RWPE1 (cell line): Measurements from ENCODE around the gene MICAL3.

Experiments used
- CTCF ChIA-PET: fragments of 350-600 bp; sonication (Branson Sonifier 250); formaldehyde crosslinking; extraction: SDS; loops from one replicate; lab custom pipeline; 2021; lab: Yijun Ruan, JAX
- POLR2A ChIA-PET: fragments of 400-600 bp; formaldehyde crosslinking; extraction: SDS; loops from one replicate; lab custom pipeline; 2020; ENCODE audit warnings: antibody characterized with exemption; ENCODE audit not compliant: low non-redundant PET; lab: Yijun Ruan, JAX
- DNase-seq: peaks from one replicate; pipeline ENCODE4 v3.0.0; 2012; ENCODE audit warnings: low spot score
- H3K27ac ChIP-seq: fragments of 450-650 bp; 2 replicates; pipeline ENCODE4 v1.5.1; 2017
- CTCF ChIP-seq: fragments of 450-650 bp; conservative IDR thresholded peaks from 2 replicates; pipeline ENCODE4 v1.5.1; 2017; ENCODE audit warnings: low read depth, mild to moderate bottlenecking

Gene MICAL3

GRCh38 chr22:17795661-17796548 is 228.5 kb downstream of the MICAL3 start:
- ChIA-PET CTCF (interaction anchor here (0.5 kb wide), 1 partner anchor 53 kb away, joined by 3 read pairs; no protein-coding TSS in a partner anchor), POLR2A (no interaction called here)
- TF ChIP-seq CTCF: no peak
- DNase-seq: no peak
- no peak overlapping the region for H3K27ac ChIP-seq

- ChIA-PET POLR2A (no interaction called here), CTCF (interaction anchor here (0.6 kb wide), 1 partner anchor 222 kb away, joined by 3 read pairs; no protein-coding TSS in a partner anchor)
- no peak overlapping the region for H3K27ac ChIP-seq
- DNase-seq: no peak
- no peak for TF ChIP-seq CTCF
These were observed 229.4 kb downstream of the MICAL3 start for GRCh38 chr22:17794726-17795542.

GRCh38 chr22:17792854-17793434 is 231.4 kb downstream of the MICAL3 start:
- no peak for DNase-seq
- CTCF ChIA-PET: no interaction called here
- H3K27ac ChIP-seq: no peak overlapping the region
- no peak for TF ChIP-seq CTCF
- POLR2A ChIA-PET: no interaction called here

- no peak for DNase-seq
- ChIA-PET CTCF (no interaction called here), POLR2A (no interaction called here)
- TF ChIP-seq CTCF: no peak
- peak overlapping the region; percentile 24; the same call in 1 of the 2 replicates for H3K27ac ChIP-seq
These were observed 232.1 kb downstream of the MICAL3 start for GRCh38 chr22:17792299-17792698.

- no peak for TF ChIP-seq CTCF
- no peak for DNase-seq
- CTCF ChIA-PET: no interaction called here
- POLR2A ChIA-PET: no interaction called here
- no peak overlapping the region for H3K27ac ChIP-seq
These were observed 233.2 kb downstream of the MICAL3 start for GRCh38 chr22:17791196-17791595.
